ENCODE results near the gene TRPC4AP.

- TF ChIP-seq CTCF (IDR thresholded peaks at IDR 0.05) (no peak), POLR2AphosphoS5 (IDR thresholded peaks at IDR 0.05) (no peak)
These were observed 69.0 kb downstream of the TRPC4AP start for GRCh38 chr20:35023624-35024023.

Measured in prostate gland (tissue), 2 donors.